ENCODE results near the gene THSD7A. TPM values are rescaled to one million over a fixed set of nuclear protein-coding genes. Genes with fewer than 3 reads are reported as not detected.

Gene THSD7A
- polyA plus RNA-seq, 1 donor (not counting 4 experiments of a cell fraction or from before 2014, with no cell fraction given) = not detected

DNA sequence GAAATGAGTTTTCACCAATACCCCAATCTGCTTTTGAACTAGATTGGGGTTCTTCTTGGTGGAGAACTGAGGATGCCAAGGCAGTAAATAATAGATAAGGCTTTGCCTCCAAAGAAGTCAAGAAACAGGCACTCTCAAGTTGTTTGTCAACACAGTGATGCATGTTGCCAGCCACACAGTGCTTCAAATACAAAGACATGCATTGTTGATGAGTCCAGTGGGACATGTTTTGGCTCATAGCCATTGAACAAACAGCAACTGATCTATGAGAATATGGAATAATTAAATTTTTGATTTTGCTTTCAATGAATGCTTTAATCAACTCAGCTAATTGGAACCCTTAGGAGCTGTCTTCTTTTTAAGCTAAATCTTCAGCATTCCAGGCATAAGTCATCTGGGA is 346.4 kb downstream of the THSD7A start:
- no peak overlapping the region for H3K4me3 ChIP-seq (ENCODE audit: control insufficient read depth in 2 of 3, extremely low read depth in 1 of 3, insufficient read depth in 2 of 3, low read depth in 1 of 3, low read length in 3 of 3)
- H3K9me1 ChIP-seq (ENCODE audit: control insufficient read depth, extremely low read depth, insufficient read depth, low read length) = no peaks in the 10 kb centered on the region
- DNase-seq (ENCODE audit: low read depth, low spot score) = no peak
- no peaks in the 10 kb centered on the region for H3K79me2 ChIP-seq (ENCODE audit: control insufficient read depth, insufficient read depth, low read length)
- no peak overlapping the region for H3K9ac ChIP-seq (ENCODE audit: control insufficient read depth, extremely low read depth, insufficient read depth, low read length)
- H3K27ac ChIP-seq (ENCODE audit: control insufficient read depth, insufficient read depth, low read length) = no peak overlapping the region
- H3K27me3 ChIP-seq (ENCODE audit: control insufficient read depth, extremely low read depth, insufficient read depth, low read length) = no peaks in the 10 kb centered on the region
- H3K36me3 ChIP-seq (ENCODE audit: control insufficient read depth in 2 of 2, extremely low read depth in 1 of 2, insufficient read depth in 2 of 2, low read length in 2 of 2) = no peaks in the 10 kb centered on the region
- H4K20me1 ChIP-seq (ENCODE audit: control insufficient read depth, extremely low read depth, insufficient read depth, low read length) = no peaks in the 10 kb centered on the region
- no peak overlapping the region for H2AFZ ChIP-seq (ENCODE audit: control insufficient read depth, low read length)
- no peaks in the 10 kb centered on the region for H3K9me3 ChIP-seq (ENCODE audit: control insufficient read depth, low read depth, low read length)
- no peak for TF ChIP-seq EZH2 (IDR thresholded peaks at IDR 0.05; ENCODE audit: low read length)
- TF ChIP-seq, protein P1, sequence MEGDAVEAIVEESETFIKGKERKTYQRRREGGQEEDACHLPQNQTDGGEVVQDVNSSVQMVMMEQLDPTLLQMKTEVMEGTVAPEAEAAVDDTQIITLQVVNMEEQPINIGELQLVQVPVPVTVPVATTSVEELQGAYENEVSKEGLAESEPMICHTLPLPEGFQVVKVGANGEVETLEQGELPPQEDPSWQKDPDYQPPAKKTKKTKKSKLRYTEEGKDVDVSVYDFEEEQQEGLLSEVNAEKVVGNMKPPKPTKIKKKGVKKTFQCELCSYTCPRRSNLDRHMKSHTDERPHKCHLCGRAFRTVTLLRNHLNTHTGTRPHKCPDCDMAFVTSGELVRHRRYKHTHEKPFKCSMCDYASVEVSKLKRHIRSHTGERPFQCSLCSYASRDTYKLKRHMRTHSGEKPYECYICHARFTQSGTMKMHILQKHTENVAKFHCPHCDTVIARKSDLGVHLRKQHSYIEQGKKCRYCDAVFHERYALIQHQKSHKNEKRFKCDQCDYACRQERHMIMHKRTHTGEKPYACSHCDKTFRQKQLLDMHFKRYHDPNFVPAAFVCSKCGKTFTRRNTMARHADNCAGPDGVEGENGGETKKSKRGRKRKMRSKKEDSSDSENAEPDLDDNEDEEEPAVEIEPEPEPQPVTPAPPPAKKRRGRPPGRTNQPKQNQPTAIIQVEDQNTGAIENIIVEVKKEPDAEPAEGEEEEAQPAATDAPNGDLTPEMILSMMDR (optimal IDR thresholded peaks at IDR 0.05 in 1 of 3, IDR thresholded peaks at IDR 0.05 in 1 of 3, conservative IDR thresholded peaks at IDR 0.05 in 1 of 3; ENCODE audit: extremely low read depth in 1 of 3, insufficient read depth in 2 of 3, low read length in 3 of 3) = no peak
- dilution Hi-C loops (cut with MboI; ENCODE audit: extremely low pct_ligation_motif_present, low sequenced_read_pairs) = no loop called here
- no peaks in the 10 kb centered on the region for H3K4me1 ChIP-seq (ENCODE audit: control insufficient read depth, extremely low read depth, insufficient read depth, low read length)
- FAIRE-seq = no peak
- H3K4me2 ChIP-seq (ENCODE audit: control insufficient read depth, extremely low read depth, insufficient read depth, low read depth, low read length) = no peak overlapping the region

GRCh38 chr7:11480143-11480542 is 351.9 kb downstream of the THSD7A start:
- Histone ChIP-seq H3K9me3 (ENCODE audit: control insufficient read depth, low read depth, low read length) (no peaks in the 10 kb centered on the region), H3K4me2 (ENCODE audit: control insufficient read depth, extremely low read depth, insufficient read depth, low read depth, low read length) (no peak overlapping the region), H3K9ac (ENCODE audit: control insufficient read depth, extremely low read depth, insufficient read depth, low read length) (no peak overlapping the region), H4K20me1 (ENCODE audit: control insufficient read depth, extremely low read depth, insufficient read depth, low read length) (no peaks in the 10 kb centered on the region), H3K27ac (ENCODE audit: control insufficient read depth, insufficient read depth, low read length) (no peak overlapping the region), H3K79me2 (ENCODE audit: control insufficient read depth, insufficient read depth, low read length) (no peaks in the 10 kb centered on the region), H3K36me3 (ENCODE audit: control insufficient read depth in 2 of 2, extremely low read depth in 1 of 2, insufficient read depth in 2 of 2, low read length in 2 of 2) (no peaks in the 10 kb centered on the region), H3K4me1 (ENCODE audit: control insufficient read depth, extremely low read depth, insufficient read depth, low read length) (no peaks in the 10 kb centered on the region), H3K27me3 (ENCODE audit: control insufficient read depth, extremely low read depth, insufficient read depth, low read length) (no peaks in the 10 kb centered on the region), H3K9me1 (ENCODE audit: control insufficient read depth, extremely low read depth, insufficient read depth, low read length) (no peaks in the 10 kb centered on the region), H2AFZ (ENCODE audit: control insufficient read depth, low read length) (no peak overlapping the region), H3K4me3 (ENCODE audit: control insufficient read depth in 2 of 3, extremely low read depth in 1 of 3, insufficient read depth in 2 of 3, low read depth in 1 of 3, low read length in 3 of 3) (no peak overlapping the region)
- FAIRE-seq = no peak
- dilution Hi-C loops (cut with MboI; ENCODE audit: extremely low pct_ligation_motif_present, low sequenced_read_pairs) = no loop called here
- TF ChIP-seq, protein P1 (optimal IDR thresholded peaks at IDR 0.05 in 1 of 3, IDR thresholded peaks at IDR 0.05 in 1 of 3, conservative IDR thresholded peaks at IDR 0.05 in 1 of 3; ENCODE audit: extremely low read depth in 1 of 3, insufficient read depth in 2 of 3, low read length in 3 of 3) = no peak
- no peak for TF ChIP-seq EZH2 (IDR thresholded peaks at IDR 0.05; ENCODE audit: low read length)
- no peak for DNase-seq (ENCODE audit: low read depth, low spot score)

Measured in keratinocyte (primary cell).